HG03575 (cell line): Measurements from ENCODE around the gene MEI1.
"Not testable (repeated sequence)": the region's sequence is repeated elsewhere in the genome, so short reads cannot be mapped to it uniquely, and the experiment has no call there.

ENCODE experiments used
- ATAC-seq: cut with Tn5 transposase; IDR thresholded peaks from one replicate; pipeline ENCODE4 v1.9.1; 2021; ENCODE audit not compliant: unreplicated experiment, insufficient number of reproducible peaks, low FRiP score; ENCODE audit errors: extremely low read depth

The MEI1 gene

DNA sequence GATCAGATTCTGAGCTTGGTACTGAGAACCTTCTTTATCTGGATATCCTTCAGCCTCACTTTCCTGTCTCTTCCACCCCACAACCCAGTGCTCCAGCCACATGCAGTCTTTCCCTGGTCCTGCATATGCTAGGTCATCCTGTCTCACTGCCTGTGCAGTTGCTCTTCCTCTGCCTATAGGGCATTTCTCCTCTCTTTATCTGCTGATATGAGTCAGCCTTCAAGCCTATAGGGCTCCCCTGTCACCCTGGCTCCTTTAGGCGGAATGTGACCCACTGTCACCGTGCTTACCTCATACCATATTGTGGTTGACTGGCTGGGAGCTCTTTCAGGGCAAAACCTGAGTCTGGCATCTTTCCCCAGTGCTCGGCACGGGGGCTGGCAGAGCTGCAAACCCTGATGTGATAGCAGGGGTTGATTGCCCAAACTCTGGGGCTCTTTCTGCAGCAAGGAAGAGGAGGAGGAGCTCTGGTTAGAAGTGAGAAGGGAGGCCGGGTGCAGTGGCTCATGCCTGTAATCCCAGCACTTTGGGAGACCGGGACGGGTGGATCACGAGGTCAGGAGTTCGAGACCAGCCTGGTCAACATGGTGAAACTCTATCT, 26.3 kb downstream of the MEI1 start:
- ATAC-seq = no peak

DNA sequence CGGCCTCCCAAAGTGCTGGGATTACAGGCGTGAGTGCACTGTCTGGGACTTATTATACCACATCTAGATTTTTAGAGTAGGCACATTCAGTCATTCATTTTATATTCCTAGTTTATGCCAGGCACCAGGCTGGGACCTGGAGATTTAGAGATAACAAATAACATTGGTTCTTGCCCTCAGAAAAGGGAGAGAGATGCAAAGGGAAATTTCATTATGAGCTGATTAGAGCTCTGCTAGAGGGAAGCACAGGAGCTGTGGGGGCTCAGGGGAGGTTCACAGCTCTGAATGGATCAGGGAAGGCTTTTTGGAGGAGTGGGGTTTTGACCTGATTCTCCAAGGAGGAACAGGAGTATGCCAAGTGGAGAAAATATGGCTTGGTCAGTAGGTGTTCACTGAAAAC, 32.3 kb downstream of the MEI1 start:
- ATAC-seq = no peak

DNA sequence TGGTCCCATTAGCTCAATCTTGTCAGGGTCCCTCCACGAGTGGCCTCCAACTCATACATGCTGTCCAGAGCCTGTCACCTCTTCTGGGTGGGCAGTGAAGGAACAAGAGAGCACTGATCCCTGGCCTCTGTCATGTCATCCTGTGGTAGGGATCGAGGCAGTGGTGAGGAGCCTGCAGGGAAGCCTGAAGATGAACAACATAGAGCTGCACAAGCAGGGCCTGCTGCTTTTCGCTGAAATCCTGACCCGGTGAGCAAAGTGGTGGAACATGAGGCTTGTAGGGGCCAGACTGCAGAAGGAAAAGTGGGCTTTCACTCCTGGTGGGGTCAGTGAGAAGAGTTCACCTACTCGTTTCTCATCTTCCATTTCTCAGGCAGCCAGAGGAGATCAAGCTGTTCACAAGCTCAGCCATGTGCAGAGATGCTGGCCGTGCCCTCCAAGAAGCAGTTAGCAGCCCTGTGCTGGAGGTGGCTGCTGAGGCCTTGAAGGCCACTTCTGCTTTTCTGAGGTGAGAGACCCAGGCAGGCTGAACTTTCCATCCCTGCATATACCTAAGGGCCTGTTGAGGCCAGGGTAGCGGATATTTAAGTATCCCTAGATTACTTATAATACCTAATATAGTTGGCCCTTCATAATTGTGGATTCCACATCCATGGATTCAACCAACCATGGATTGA, 32.9 kb downstream of the MEI1 start:
- no peak for ATAC-seq

DNA sequence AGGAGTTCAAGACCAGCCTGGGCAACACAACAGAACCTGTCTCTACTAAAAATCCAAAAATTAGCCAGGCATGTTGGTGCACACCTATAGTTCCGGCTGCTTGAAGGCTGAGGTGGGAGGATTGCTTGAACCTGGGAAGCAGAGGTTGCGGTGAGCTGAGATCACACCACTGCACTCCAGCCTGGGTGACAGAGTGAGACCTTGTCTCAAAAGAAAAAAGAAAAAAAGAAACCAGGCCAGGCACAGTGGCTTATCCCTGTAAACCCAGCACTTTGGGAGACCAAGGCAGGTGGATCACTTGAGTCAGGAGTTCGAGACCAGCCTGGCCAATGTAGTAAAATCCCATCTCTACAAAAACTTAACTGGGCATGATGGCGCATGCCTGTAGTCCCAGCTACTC, 33.9 kb downstream of the MEI1 start:
- not testable (repeated sequence) for ATAC-seq

DNA sequence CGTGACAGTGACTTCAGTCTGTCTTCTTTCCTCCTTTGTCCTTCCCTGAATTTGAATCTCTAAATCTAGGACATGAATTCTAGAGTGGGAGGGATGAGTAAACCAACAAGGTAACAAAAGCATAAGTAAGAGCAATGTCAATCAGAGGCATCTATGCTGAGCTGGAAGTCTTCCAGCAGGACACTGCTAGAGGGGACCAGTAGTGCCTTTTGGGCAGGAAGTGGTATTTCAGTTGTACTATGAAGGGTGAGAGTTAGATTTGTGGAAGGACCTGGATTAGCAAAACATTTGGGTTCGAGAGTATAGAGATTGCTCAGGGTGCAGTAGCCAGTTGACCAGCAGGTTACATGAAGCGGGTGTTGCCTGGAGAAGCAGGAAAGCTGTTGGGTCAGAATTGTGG, 40.3 kb downstream of the MEI1 start:
- ATAC-seq = no peak

DNA sequence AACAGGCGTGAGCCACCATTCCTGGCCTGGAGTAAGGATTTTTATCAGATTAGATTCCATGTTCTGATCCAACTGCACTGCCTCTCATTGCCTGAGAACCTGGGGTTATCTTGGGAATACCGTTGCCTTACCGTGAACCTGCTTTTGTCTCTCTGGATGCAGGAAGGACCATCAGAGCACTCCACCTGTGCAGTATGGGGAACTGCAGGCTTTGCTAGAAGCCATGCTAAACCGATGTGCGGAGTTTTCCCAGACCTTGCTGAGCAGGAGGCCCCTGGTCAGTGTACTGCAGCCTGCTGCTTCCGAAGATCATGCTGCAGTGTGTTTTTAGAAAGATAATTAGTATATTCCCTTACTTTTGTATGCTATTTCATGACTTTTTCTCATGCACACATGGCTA, 43.6 kb downstream of the MEI1 start:
- no peak for ATAC-seq

DNA sequence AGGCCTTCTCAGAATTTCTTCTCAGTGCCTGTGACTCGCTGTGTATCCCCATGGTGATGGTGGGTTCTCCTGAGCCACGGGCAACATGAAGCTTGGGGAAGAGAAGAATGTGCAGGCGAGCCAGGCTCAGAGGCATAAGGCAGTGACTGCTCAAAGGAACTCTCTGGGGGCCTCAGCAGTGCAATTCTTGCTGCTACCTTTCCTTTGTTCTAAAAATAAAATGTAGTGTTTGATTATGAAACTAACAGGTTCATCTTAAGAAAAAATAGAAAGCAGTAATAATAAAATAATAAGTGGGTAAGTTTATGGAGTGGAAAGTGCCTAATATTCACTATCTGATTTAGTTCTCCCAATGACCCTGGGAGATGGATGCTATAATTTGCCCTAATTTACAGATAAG, 46.7 kb downstream of the MEI1 start:
- ATAC-seq = no peak

DNA sequence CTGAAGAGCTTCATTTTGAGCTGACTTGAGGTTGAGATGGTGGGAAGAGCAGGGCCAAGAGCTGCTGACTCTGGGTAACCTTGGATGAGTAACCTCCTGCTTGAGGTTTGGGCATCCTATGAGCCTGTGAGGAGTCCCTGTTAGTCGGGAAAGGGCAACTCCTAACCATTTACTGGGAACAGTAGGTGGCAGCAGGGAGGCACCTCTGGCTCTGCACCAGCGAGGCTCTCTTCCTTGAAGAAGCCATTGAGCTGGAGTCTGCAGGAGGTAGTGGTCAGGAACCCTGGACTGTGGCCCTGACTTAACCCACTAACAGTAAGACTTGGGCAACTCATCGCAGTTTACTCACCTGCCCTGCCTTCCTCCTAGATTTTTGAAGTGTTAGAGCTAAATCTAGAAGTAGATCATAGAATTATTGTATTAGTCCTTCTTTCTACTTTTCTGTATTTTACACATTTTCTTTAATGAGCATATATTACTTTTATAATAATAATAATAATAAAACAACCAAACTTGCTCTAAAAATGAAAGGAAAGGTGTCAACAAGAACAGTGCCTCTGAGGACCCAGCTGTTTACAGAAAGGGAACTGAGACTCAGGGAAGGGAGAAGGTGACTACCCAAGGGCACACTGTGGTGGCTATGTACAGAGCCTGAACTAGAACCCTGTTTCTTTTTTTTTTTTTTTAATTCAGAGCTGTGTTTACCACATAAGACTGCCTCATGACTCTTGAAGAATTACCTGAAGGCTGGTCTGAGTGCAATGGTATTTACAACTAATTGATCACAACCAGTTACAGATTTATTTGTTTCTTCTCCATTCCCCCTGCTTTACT, 47.5 kb downstream of the MEI1 start:
- ATAC-seq = no peak

DNA sequence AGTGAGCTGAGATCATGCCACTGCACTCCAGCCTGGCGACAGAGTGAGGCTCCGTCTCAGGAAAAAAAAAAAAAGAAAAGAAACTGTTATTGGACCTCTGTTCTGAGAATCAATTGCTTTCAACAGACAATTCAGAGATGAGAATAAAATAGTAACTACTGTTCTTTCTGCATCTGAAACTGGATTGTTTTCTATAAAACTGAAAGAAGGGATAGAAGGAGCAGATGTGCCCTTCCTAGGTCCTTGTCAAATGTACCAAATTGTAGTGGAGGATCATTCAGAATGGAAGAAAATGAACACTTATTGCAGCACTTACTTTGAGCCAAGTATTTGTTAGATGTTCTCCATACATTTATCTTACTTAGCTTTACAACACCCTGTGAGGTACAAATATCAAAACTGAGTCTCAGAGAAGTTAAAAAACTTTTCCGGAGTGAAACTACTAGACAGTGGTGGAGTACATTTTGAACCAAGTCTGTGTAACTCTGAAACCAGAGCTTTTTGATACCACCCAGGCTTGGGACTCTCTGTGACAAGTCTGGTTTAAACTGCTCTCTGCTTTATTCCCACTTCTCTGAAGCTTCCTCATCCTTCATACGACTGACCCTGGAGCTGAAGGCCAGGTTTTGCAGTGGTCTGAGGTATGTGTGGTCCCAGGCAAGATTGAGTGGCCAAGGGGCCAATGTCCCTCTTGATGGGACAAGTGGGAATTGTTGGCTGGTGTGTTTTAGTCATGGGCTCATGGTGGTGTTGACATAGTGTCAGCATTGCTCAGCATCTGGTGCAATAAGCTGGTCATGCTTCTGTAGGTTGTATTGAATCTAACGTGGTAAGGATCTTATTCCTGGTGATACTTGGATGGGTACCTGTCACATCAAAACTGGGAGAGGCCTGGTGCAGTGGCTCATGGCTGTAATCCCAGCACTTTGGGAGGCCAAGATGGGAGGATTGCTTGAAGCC, 53.0 kb downstream of the MEI1 start:
- ATAC-seq = no peak

DNA sequence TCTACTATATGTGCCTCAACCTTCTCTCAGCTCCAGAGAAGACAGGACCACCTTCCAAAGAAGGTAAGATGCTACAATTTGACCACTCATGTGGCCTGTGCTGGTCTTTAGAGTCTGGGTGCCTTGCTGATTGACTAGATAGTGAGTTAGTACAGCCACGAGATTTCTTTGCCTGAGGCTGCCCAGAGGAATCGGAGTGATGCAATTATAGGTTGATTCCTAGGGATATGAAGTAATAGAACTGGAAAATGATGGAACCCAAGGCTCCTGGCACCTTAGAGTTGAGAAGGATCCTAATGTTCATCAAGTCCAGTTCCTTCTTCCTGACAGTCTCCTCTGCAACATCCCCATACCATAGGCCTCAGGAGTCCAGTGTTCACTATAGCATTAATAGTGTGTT, 54.7 kb downstream of the MEI1 start:
- no peak for ATAC-seq

DNA sequence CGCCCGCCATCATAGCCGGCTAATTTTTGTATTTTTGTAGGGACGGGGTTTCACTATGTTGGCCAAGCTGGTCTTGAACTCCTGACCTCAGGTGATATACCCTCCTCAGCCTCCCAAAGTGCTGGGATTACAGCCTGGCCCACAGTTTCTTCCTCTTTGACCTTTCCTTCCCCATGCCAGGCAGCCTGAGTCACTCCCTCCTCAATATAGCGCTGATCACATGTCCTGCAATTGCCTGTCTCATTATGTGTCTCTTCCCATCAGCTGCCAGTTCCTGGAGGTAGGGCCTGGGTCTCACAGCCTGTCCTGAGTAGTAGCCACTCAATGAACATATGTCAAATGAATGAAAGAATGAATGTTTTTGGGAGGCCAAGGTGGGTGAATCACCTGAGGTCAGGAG, 58.2 kb downstream of the MEI1 start:
- ATAC-seq = no peak

DNA sequence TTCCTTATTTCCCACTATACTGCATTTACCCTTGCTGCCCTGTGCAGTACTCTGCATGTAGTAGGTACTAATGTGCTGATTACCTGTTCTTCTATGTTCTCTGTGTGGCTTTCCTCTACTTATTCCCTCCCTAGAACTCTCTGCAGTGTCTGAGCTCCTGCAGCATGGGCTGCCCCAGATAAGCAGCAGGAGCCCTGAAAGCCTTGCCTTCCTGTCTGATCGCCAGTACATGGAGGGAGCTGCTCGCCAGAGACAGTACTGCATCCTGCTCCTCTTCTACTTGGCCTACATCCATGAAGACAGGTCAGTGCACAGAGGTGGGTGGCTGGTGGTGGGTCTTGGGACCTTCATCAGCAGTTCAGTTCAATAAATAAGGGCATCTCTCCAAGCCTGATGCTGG, 58.9 kb downstream of the MEI1 start:
- no peak for ATAC-seq

DNA sequence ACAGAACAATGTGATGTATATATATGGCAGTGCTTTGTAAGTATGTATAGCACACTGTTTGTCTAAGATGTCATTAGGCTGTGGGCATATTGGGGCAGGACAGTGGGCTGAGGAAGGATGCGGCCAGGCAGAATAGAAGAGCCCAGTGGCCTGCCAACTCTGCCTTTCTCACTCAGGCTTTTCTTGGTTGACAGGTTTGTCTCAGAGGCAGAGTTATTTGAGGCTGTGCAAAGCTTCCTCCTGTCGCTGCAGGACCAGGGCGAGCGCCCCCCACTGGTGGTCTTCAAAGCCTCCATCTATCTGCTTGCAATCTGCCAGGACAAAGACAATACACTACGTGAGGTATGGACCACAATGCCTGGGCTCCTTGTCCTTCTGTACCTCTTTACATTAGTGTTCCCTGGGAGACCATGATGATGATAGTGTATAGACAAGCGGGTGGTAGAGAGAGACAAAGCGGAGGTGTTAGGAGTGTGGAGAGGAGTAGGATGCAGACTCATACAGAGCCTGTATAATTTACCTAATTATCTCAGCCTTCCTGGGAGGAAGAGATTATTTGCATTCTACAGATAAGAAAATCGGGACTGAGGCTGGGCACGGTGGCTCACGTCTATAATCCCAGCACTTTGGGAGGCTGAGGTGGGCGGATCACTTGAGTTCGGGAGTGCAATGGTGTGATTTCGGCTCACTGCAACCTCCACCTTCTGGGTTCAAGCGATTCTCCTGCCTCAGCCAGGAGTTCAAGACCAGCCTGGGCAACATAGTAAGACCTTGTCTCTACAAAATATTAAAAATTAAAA, 63.9 kb downstream of the MEI1 start:
- ATAC-seq = no peak

DNA sequence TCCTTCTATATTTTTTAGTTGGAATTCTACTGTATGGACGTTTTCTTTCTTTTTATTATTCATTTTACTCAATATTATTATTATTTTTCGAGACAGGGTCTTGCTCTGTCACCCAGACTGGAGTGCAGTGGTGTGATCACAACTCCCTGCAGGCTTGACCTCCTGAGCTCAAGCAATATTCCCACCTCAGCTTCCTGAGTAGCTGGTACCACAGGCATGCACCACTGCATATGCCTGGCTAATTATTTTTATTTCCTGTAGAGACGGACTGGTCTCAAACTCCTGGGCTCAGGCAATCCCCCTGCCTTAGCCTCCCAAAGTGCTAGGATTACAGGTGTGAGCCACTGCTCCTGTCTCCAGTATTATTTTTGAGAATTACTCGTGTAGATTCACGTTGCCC, 67.2 kb downstream of the MEI1 start:
- ATAC-seq = no peak

DNA sequence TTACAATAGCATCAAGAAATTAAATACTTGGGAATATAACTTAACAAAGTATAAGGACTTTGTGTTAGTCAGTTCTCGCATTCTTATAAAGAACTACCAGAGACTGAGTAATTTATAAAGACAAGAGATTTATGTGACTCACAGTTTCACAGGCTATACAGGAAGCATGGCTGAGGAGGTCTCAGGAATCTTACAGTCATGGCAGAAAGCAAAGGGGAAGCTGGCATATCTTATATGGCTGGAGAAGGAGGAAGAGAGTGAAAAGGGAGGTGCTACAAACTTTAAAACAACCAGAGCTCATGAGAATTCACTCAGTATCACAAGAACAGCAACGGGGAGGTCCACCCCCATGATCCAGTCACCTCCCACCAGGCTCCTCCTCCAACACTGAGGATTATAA, 69.1 kb downstream of the MEI1 start:
- no peak for ATAC-seq

DNA sequence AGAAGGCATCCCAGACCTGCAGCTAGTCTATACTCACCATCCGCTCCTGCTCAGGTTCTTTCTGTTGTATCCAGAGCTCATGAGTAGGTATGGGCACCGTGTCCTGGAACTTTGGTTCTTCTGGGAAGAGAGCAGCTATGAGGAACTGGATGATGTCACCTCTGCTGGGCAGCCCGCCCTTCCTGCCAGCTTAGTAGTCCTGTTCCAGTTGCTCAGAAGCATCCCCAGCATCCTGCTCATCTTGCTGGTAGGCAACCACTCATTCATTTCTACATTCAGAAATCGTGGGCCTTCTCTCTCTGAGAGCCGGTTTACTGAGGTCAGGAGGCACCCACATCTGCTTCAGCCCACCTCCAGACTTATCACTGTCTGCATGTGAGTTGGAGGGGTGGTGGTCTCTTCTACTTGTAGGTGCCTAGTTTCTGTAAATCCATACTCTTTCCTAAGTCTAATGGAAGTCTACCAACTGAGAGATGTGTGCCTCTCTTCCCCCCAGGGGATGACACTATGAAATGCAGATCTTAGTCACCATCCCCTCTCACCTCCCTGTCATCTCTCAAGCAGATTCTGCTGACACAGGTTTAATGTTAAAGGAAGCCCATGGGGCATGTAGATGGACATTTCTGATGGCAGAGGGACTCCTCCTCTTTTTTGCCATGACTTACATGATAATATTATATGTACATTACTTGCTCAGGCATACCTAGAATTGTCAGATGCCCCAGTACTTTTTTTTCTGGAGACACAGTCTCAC, 71.6 kb downstream of the MEI1 start:
- no peak for ATAC-seq

DNA sequence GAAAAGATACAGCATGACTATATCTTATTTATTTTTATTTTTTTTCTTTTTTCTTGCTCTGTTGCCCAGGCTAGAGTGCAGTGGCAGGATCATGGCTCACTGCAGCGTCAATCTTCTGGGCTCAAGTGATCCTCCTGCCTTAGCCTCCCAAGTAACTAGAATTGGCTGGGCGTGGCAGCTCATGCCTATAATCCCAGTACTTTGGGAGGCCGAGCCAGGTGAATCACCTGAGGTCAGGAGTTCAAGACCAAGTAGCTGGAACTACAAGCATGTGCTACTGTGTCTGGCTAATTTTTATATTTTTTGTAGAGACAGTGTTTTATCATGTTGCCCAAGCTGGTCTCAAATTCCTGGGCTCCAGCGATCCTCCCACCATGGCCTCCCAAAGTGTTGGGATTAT, 72.9 kb downstream of the MEI1 start:
- ATAC-seq = no peak

DNA sequence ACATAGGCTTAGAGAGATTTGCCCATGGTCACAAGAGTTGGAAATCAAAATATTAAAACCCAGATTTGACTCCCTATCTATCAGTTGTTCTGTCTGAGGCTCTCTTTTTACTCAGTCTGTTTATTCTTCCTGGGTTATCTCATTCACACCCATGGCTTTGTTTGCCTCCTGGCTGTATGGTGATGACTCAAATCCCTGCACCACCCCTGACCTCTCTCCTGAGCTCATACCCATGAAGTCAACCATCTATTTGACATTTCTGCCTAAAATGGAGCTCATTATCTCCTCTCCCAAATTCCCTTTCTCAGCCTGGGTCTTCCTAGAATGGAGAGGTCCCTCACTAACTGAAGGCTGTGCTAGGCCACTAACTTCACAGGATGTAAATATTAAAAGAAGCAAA, 73.3 kb downstream of the MEI1 start:
- no peak for ATAC-seq
